Caco-2 (cell line): ENCODE data around the gene FOXN4. TPM values are rescaled to one million over a fixed set of nuclear protein-coding genes. Genes with fewer than 3 reads are reported as not detected.

Experiments
- BruUV-seq: library from RNA; stranded (reverse); fragments of 400-500 nt; replicated peaks from 2 replicates; lab custom pipeline; 2021; lab: Mats Ljungman, UMichigan
- CTCF ChIA-PET: fragments of 300-600 bp; sonication (Branson Sonifier 250); formaldehyde crosslinking; loops from one replicate; lab custom pipeline; 2022; ENCODE audit warnings: antibody characterized with exemption; lab: Charles Lee
- POLR2A ChIA-PET: fragments of 300-600 bp; sonication (Branson Sonifier 250); formaldehyde crosslinking; loops from one replicate; lab custom pipeline; 2022; ENCODE audit warnings: antibody characterized with exemption; lab: Charles Lee
- DNase-seq, 2 experiments: peaks; one replicate each; pipeline versions ENCODE4 v3.0.0 to v3.0.0-alpha.2; 2020 to 2022
- H3K27me3 ChIP-seq: replicated peaks from 2 replicates; pipeline ENCODE4 v1.6.0; 2011; ENCODE audit warnings: low read length; ENCODE audit not compliant: control insufficient read depth, insufficient read depth
- H3K36me3 ChIP-seq: 2 replicates; pipeline ENCODE4 v1.5.1; 2011; ENCODE audit warnings: low read length; ENCODE audit not compliant: control insufficient read depth, insufficient read depth
- H3K4me1 ChIP-seq: fragments of 250-450 bp; sonication (Bioruptor Pico); 2 replicates; pipeline ENCODE4 v1.5.1; 2020; ENCODE audit warnings: mild to moderate bottlenecking
- H3K4me3 ChIP-seq: 2 replicates; pipeline ENCODE4 v1.5.1; 2011; ENCODE audit warnings: low read depth, mild to moderate bottlenecking, control low read depth, low read length
- H3K9me3 ChIP-seq: fragments of 250-450 bp; sonication (Bioruptor Pico); 2 replicates; pipeline ENCODE4 v1.5.1; 2020; ENCODE audit warnings: mild to moderate bottlenecking, moderate library complexity
- H3K27ac Mint-ChIP-seq: one replicate; pipeline ENCODE4 v1.8.0; 2022; ENCODE audit warnings: mixed read lengths; ENCODE audit not compliant: unreplicated experiment
- H3K27me3 Mint-ChIP-seq: one replicate; pipeline ENCODE4 v1.8.0; 2022; ENCODE audit warnings: mixed read lengths; ENCODE audit not compliant: insufficient read depth, unreplicated experiment
- H3K36me3 Mint-ChIP-seq: one replicate; pipeline ENCODE4 v1.8.0; 2022; ENCODE audit warnings: mild to moderate bottlenecking, mixed read lengths; ENCODE audit not compliant: insufficient read depth, unreplicated experiment
- H3K4me1 Mint-ChIP-seq: one replicate; pipeline ENCODE4 v1.8.0; 2022; ENCODE audit warnings: low read depth, mixed read lengths; ENCODE audit not compliant: unreplicated experiment
- H3K4me3 Mint-ChIP-seq: one replicate; pipeline ENCODE4 v1.8.0; 2022; ENCODE audit warnings: mild to moderate bottlenecking, moderate library complexity, mixed read lengths; ENCODE audit not compliant: unreplicated experiment
- H3K9me3 Mint-ChIP-seq: one replicate; pipeline ENCODE4 v1.8.0; 2022; ENCODE audit warnings: mixed read lengths; ENCODE audit not compliant: unreplicated experiment
- CTCF ChIP-seq, 2 experiments: fragments of 200-600 bp in 1 of 2; IDR thresholded peaks; 1 replicate in 1 of 2; 2 replicates in 1 of 2; pipeline versions ENCODE4 v1.5.1 to v1.8.0; 2011 to 2022; ENCODE audit warnings: antibody characterized with exemption in 1 of 2, control low read depth in 1 of 2, inconsistent platforms in 1 of 2, low read depth in 1 of 2, low read length in 1 of 2, mild to moderate bottlenecking in 1 of 2, moderate library complexity in 1 of 2; ENCODE audit not compliant: insufficient read depth in 1 of 2, severe bottlenecking in 1 of 2, unreplicated experiment in 1 of 2
- intact Hi-C: fragments of 100-400 bp; cut with micrococcal nuclease; formaldehyde crosslinking; loops from one replicate; pipeline ENCODE4 v1.10.0; 2022; ENCODE audit not compliant: unreplicated experiment
- total RNA-seq: library from RNA; stranded (reverse); gene quantifications from 2 replicates; pipeline ENCODE4 v1.2.3, GENCODE V29; 2022

Gene FOXN4
- total RNA-seq, 1 experiment from 2014 or later: 0.95 TPM

GRCh38 chr12:109269428-109269827 is 39.7 kb downstream of the FOXN4 start:
- no peaks in the 10 kb centered on the region for H3K27me3 Mint-ChIP-seq
- H3K36me3 ChIP-seq: peaks cover 2% of the 10 kb centered on the region; the same call in 1 of the 2 replicates
- H3K4me1 ChIP-seq: no peaks in the 10 kb centered on the region
- H3K9me3 Mint-ChIP-seq: peaks cover 7% of the 10 kb centered on the region
- H3K27ac Mint-ChIP-seq: no peak overlapping the region
- H3K4me3 Mint-ChIP-seq: no peak overlapping the region
- no TSS peak for BruUV-seq
- no peak overlapping the region for H3K4me3 ChIP-seq
- ChIA-PET POLR2A (no interaction called here), CTCF (interaction anchor here (1.0 to 2.6 kb wide), 2 partner anchors 116 kb away, joined by 3 to 6 read pairs; no protein-coding TSS in a partner anchor)
- intact Hi-C loops: no loop called here
- H3K9me3 ChIP-seq: no peaks in the 10 kb centered on the region
- no peak for TF ChIP-seq CTCF (IDR thresholded peaks at IDR 0.05; ENCODE audit: insufficient read depth in 1 of 2, low read depth in 1 of 2, low read length in 1 of 2, severe bottlenecking in 1 of 2, unreplicated experiment in 1 of 2)
- H3K36me3 Mint-ChIP-seq: no peaks in the 10 kb centered on the region
- no peaks in the 10 kb centered on the region for H3K4me1 Mint-ChIP-seq
- H3K27me3 ChIP-seq: no peaks in the 10 kb centered on the region
- no peak for DNase-seq

DNA sequence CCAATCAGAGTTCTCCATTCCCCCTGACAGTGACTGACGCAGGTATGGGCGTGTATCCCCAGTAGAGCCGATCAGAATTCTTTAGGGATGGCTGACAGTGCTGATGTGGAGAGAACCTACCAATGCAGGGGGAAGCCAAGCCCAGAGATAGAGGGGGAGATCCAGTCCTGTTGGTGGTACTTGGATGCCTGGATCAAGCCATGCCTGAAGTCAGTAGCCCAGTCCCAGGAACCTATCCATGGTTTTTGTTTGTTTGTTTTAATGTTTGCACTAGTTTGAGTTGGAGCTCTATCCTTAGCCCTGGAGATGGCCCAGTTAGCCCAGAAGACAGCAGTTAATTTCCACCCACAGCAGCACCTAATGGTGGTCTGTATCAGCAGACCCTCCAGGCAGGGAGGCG is 40.2 kb downstream of the FOXN4 start:
- Histone ChIP-seq H3K36me3 (peaks cover 2% of the 10 kb centered on the region; the same call in 1 of the 2 replicates), H3K27me3 (no peaks in the 10 kb centered on the region), H3K4me3 (no peak overlapping the region), H3K9me3 (no peaks in the 10 kb centered on the region), H3K4me1 (no peaks in the 10 kb centered on the region)
- intact Hi-C loops: no loop called here
- H3K4me3 Mint-ChIP-seq: no peak overlapping the region
- ChIA-PET CTCF (interaction anchor here (1.0 kb wide), 1 partner anchor 117 kb away, joined by 3 read pairs; no protein-coding TSS in a partner anchor), POLR2A (no interaction called here)
- BruUV-seq: no TSS peak
- H3K4me1 Mint-ChIP-seq: no peaks in the 10 kb centered on the region
- H3K9me3 Mint-ChIP-seq: peaks cover 7% of the 10 kb centered on the region
- no peaks in the 10 kb centered on the region for H3K27me3 Mint-ChIP-seq
- TF ChIP-seq CTCF (IDR thresholded peaks at IDR 0.05; ENCODE audit: insufficient read depth in 1 of 2, low read depth in 1 of 2, low read length in 1 of 2, severe bottlenecking in 1 of 2, unreplicated experiment in 1 of 2): no peak
- H3K36me3 Mint-ChIP-seq: no peaks in the 10 kb centered on the region
- no peak overlapping the region for H3K27ac Mint-ChIP-seq
- no peak for DNase-seq

GRCh38 chr12:109267361-109267760 is 41.7 kb downstream of the FOXN4 start:
- peaks cover 2% of the 10 kb centered on the region; the same call in 1 of the 2 replicates for H3K36me3 ChIP-seq
- Mint-ChIP-seq H3K36me3 (no peaks in the 10 kb centered on the region), H3K27me3 (no peaks in the 10 kb centered on the region), H3K4me3 (no peak overlapping the region), H3K27ac (no peak overlapping the region), H3K9me3 (peaks cover 7% of the 10 kb centered on the region), H3K4me1 (no peaks in the 10 kb centered on the region)
- H3K4me3 ChIP-seq: no peak overlapping the region
- DNase-seq: no peak
- intact Hi-C loops: no loop called here
- H3K9me3 ChIP-seq: no peaks in the 10 kb centered on the region
- H3K4me1 ChIP-seq: no peaks in the 10 kb centered on the region
- no peaks in the 10 kb centered on the region for H3K27me3 ChIP-seq
- no TSS peak for BruUV-seq
- ChIA-PET CTCF (interaction anchor here (2.4 kb wide), 1 partner anchor 118 kb away, joined by 5 read pairs; no protein-coding TSS in a partner anchor), POLR2A (no interaction called here)
- no peak for TF ChIP-seq CTCF (IDR thresholded peaks at IDR 0.05; ENCODE audit: insufficient read depth in 1 of 2, low read depth in 1 of 2, low read length in 1 of 2, severe bottlenecking in 1 of 2, unreplicated experiment in 1 of 2)
